BLaER1 (cell line): Measurements from ENCODE around the gene C1orf35.

Experiments
- H3K27ac ChIP-seq: shearing (Covaris generic); formaldehyde crosslinking; 2 replicates; pipeline ENCODE4 v1.8.1; 2022
- H3K27me3 ChIP-seq: shearing (Covaris generic); formaldehyde crosslinking; 2 replicates; pipeline ENCODE4 v1.8.1; 2022
- H3K36me3 ChIP-seq: shearing (Covaris generic); formaldehyde crosslinking; 2 replicates; pipeline ENCODE4 v1.8.1; 2022
- H3K4me1 ChIP-seq: shearing (Covaris generic); formaldehyde crosslinking; 2 replicates; pipeline ENCODE4 v1.8.1; 2022
- H3K4me2 ChIP-seq: shearing (Covaris generic); formaldehyde crosslinking; 2 replicates; pipeline ENCODE4 v1.8.1; 2022
- H3K4me3 ChIP-seq: shearing (Covaris generic); formaldehyde crosslinking; 2 replicates; pipeline ENCODE4 v1.8.1; 2022
- H3K9ac ChIP-seq: shearing (Covaris generic); formaldehyde crosslinking; 2 replicates; pipeline ENCODE4 v1.8.1; 2022
- H3K9me3 ChIP-seq: shearing (Covaris generic); formaldehyde crosslinking; 2 replicates; pipeline ENCODE4 v1.8.1; 2022
- H4K20me1 ChIP-seq: shearing (Covaris generic); formaldehyde crosslinking; 2 replicates; pipeline ENCODE4 v1.8.1; 2022
- Cebpa-rat ChIP-seq: shearing (Covaris generic); IDR thresholded peaks from 2 replicates; pipeline ENCODE4 v1.8.1; 2022

The C1orf35 gene

DNA sequence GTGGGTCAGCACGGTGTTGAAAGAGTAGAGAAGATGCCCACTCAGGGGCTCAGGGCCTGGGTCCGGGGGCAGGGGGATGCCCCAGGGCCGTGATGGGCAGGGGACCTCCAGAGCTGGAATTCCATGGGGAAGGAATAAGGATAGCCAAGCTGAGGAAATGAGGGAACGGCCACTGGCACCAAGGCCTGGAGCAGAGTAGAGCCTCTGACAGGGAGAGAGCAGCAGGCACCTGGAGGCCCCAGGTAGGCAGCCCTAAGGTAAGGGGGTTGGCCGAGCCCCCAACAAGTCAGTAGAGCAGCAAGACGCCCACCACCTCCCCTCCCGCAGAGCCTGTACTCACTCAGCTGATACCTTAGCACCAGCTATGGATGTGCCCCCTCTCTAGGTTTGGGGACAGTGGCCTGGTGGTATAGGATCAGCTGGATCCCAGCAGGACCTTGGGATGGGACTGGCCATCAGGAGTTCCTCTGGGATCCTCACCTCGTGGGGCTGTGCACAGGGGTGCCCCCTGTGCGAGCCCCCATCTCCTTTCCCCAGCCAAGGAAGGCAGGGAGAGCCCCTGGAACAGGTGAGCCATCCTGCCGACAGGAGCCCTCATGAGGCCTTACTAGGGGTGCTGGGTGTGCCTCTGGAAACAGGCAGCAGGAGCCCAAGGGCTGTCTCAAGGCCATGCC, 41.6 kb downstream of the C1orf35 start:
- peaks cover 6% of the 10 kb centered on the region; the same call in 1 of the 2 replicates for H3K27me3 ChIP-seq

DNA sequence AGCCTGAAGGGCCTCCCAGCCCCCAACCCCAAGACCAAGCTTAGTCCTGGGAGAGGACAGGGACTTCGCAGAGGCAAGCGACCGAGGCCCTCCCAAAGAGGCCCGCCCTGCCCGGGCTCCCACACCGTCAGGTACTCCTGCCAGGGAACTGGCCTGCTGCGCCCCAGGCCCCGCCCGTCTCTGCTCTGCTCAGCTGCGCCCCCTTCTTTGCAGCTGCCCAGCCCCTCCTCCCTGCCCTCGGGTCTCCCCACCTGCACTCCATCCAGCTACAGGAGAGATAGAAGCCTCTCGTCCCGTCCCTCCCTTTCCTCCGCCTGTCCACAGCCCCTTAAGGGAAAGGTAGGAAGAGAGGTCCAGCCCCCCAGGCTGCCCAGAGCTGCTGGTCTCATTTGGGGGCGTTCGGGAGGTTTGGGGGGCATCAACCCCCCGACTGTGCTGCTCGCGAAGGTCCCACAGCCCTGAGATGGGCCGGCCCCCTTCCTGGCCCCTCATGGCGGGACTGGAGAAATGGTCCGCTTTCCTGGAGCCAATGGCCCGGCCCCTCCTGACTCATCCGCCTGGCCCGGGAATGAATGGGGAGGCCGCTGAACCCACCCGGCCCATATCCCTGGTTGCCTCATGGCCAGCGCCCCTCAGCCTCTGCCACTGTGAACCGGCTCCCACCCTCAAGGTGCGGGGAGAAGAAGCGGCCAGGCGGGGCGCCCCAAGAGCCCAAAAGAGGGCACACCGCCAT, 42.5 kb downstream of the C1orf35 start:
- no peak for TF ChIP-seq Cebpa-rat
- Histone ChIP-seq H3K4me2 (no peak overlapping the region), H3K9ac (no peak overlapping the region), H3K4me3 (no peak overlapping the region), H3K27ac (no peak overlapping the region), H3K4me1 (no peaks in the 10 kb centered on the region), H3K27me3 (peaks cover 2% of the 10 kb centered on the region), H3K9me3 (no peaks in the 10 kb centered on the region), H3K36me3 (no peaks in the 10 kb centered on the region), H4K20me1 (no peaks in the 10 kb centered on the region)

More for the DNA sequence above, 41.6 kb downstream of the C1orf35 start:
- Histone ChIP-seq H3K4me2 (no peak overlapping the region), H4K20me1 (no peaks in the 10 kb centered on the region), H3K4me3 (no peak overlapping the region), H3K9ac (no peak overlapping the region), H3K4me1 (no peaks in the 10 kb centered on the region), H3K27ac (no peak overlapping the region), H3K9me3 (no peaks in the 10 kb centered on the region), H3K36me3 (no peaks in the 10 kb centered on the region)
- no peak for TF ChIP-seq Cebpa-rat

DNA sequence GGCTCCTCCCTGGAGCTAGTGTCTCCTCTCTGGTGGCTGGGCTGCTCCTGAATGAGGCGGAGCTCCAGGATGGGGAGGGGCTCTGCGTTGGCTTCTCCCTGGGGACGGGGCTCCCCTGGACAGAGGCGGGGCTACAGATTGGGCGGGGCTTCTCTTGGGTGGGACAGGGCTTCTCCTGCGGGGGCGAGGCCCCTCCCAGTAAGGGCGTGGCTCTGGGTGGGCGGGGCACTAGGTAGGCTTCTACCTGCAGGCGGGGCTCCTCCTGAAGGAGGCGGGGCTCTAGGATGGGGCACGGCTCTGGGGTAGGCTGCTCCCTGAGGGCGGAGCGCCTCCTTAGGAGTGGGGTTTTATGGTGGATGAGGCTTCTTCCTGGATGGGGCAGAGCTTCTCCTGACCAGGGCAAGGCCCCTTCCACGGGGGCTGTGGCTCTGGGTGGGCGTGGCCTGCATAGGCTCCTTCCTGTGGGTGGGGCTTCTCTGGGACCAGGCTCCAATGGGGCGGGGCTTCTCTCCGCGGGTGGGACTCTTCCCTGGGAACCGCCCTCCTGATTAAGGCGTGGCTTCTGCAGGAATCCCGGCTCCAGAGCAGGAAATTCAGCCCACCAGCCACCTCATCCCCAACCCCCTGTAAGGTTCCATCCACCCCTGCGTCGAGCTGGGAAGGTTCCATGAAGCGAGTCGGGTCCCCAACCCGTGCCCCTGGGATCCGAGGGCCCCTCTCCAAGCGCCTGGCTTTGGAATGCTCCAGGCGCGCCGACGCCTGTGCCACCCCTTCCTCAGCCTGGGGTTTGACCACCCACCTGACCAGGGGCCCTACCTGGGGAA, 43.3 kb downstream of the C1orf35 start:
- Histone ChIP-seq H3K36me3 (no peaks in the 10 kb centered on the region), H4K20me1 (no peaks in the 10 kb centered on the region), H3K4me1 (no peaks in the 10 kb centered on the region), H3K9ac (no peak overlapping the region), H3K9me3 (no peaks in the 10 kb centered on the region), H3K27me3 (peaks cover 2% of the 10 kb centered on the region), H3K27ac (no peak overlapping the region), H3K4me2 (no peak overlapping the region), H3K4me3 (no peak overlapping the region)
- TF ChIP-seq Cebpa-rat = no peak

DNA sequence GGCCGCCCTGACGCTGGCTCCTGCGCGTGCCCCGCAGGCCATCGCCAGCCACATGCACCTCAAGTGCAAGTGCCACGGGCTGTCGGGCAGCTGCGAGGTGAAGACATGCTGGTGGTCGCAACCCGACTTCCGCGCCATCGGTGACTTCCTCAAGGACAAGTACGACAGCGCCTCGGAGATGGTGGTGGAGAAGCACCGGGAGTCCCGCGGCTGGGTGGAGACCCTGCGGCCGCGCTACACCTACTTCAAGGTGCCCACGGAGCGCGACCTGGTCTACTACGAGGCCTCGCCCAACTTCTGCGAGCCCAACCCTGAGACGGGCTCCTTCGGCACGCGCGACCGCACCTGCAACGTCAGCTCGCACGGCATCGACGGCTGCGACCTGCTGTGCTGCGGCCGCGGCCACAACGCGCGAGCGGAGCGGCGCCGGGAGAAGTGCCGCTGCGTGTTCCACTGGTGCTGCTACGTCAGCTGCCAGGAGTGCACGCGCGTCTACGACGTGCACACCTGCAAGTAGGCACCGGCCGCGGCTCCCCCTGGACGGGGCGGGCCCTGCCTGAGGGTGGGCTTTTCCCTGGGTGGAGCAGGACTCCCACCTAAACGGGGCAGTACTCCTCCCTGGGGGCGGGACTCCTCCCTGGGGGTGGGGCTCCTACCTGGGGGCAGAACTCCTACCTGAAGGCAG, 44.0 kb downstream of the C1orf35 start:
- Histone ChIP-seq H3K27me3 (peaks cover 2% of the 10 kb centered on the region), H3K27ac (no peak overlapping the region), H4K20me1 (no peaks in the 10 kb centered on the region), H3K4me1 (no peaks in the 10 kb centered on the region), H3K4me2 (no peak overlapping the region), H3K9me3 (no peaks in the 10 kb centered on the region), H3K9ac (no peak overlapping the region), H3K4me3 (no peak overlapping the region), H3K36me3 (no peaks in the 10 kb centered on the region)
- no peak for TF ChIP-seq Cebpa-rat

- H3K27me3 ChIP-seq = peaks cover 2% of the 10 kb centered on the region
- no peak overlapping the region for H3K27ac ChIP-seq
- H3K4me3 ChIP-seq = no peak overlapping the region
- no peak for TF ChIP-seq Cebpa-rat
- H3K9ac ChIP-seq = no peak overlapping the region
- H3K36me3 ChIP-seq = no peaks in the 10 kb centered on the region
- H3K4me2 ChIP-seq = no peak overlapping the region
- H3K4me1 ChIP-seq = no peaks in the 10 kb centered on the region
- H3K9me3 ChIP-seq = no peaks in the 10 kb centered on the region
- no peaks in the 10 kb centered on the region for H4K20me1 ChIP-seq
These were observed 44.8 kb downstream of the C1orf35 start for GRCh38 chr1:228058172-228058948.
